Head of caudate nucleus (tissue), 42 donors: ENCODE results near the gene TAS2R40.
"Not testable (repeated sequence)": the region's sequence is repeated elsewhere in the genome, so short reads cannot be mapped to it uniquely, and the experiment has no call there.

Source experiments
- DNase-seq, 42 donors: peaks; one replicate each; pipeline versions ENCODE4 v3.0.0 to v3.0.0-alpha.2; 2020 to 2021; ENCODE audit warnings: mixed read lengths in 7 of 42
- intact Hi-C: fragments of 100-400 bp; cut with DNase I; formaldehyde crosslinking; loops from one replicate; pipeline ENCODE4 v1.15.0; 2022

TAS2R40 gene

DNA sequence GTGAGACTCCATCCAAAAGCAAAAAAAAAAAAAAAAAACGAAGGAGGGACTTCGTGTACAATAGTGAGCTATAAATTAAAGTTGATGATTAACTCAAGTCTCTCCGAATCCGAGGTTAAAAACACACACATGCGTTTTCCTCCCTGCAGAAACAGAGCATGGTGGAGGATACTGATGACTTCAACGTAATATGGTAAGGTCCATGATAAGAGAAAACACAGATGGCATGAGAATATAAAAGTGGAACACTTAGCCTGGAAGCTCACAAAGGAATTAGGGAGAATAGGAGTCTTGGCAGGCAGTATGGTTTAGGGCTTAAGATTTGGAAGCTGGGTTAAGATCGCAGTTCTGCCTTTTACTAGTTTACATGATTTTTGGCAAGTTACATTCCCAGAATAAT is 21.3 kb downstream of the TAS2R40 start:
- no peak for DNase-seq
- intact Hi-C loops, result loop anchor here (5.0 kb wide), 1 partner anchor 64 kb away; no protein-coding TSS in a partner anchor

DNA sequence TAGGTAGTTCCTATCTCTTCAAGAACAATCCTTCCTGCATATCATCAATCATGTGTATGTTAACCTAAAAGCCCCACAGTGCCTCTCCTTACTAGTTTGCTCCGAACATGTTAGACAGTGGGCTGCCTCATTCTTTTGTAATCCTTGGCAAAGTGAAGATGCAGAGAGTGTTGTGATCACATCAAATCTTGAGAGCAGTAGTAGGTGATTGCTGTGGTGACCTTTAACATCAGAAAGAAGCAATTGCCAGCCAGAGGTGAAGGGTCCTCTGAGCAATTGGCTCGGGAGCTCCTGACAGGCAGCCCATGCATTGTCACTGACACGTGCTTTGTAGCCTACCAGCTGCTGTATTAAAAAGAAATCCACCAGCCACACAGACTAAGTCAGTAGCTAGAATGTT is 21.8 kb downstream of the TAS2R40 start:
- no peak for DNase-seq
- intact Hi-C loops, result loop anchor here (5.0 kb wide), 1 partner anchor 64 kb away; no protein-coding TSS in a partner anchor

DNA sequence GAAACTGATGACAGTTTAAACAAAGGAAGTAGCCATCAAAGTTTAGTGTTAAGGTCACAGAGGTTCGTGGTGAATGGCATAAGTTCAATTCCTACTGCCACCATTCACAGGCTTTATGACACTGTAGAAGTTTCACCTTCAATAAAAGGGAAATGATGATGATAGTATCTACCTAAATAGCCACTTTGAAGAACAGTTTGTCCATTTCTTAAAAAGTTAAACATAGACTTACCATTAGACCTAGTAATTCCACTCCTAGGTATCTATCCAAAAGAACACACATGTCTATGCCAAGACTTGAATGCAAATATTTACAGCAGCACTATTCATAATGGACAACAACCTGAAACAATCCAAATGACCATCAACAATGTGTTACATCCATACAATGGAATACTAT is 22.5 kb downstream of the TAS2R40 start:
- intact Hi-C loops, result loop anchor here (5.0 kb wide), 1 partner anchor 63 kb away; no protein-coding TSS in a partner anchor
- no peak for DNase-seq

DNA sequence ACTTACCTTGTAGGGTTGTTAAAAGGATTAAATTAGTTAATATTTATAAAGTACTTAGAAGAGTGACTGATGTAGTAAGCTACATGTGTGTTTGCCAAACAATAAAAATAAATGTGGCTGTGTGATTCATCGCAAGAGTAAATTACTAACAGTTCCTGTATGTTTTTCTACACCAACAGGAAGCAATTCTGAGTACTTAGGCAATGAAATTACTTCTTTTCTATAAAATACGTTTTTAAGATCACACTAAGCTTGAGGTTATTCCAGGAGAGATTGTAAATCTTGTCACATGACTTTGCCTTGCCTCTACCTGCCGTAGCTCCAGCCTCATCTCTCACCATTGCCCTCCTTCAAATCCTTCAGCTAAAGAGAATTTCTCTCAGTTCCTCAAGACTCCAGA is 23.3 kb downstream of the TAS2R40 start:
- intact Hi-C loops, result no loop called here
- DNase-seq, result no peak

DNA sequence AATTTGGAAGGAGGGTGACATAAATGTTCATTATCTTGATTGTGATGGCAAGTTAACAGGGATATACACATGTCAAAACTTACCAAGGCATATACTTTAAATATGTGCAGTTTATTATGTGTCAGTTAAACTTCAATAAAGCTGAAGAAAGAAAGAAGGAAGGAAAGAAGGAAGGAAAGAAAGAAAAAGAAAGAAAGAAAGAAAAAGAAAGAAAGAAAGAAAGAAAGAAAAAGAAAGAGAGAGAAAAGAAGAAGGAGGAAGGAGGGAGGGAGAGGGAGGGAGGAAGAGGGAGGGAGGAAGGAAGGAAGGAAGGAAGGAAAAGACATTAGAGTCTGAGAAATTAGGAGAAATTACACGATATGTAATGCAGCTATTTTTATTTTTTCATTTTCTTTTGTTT is 25.5 kb downstream of the TAS2R40 start:
- DNase-seq, result no peak
- intact Hi-C loops, result no loop called here

DNA sequence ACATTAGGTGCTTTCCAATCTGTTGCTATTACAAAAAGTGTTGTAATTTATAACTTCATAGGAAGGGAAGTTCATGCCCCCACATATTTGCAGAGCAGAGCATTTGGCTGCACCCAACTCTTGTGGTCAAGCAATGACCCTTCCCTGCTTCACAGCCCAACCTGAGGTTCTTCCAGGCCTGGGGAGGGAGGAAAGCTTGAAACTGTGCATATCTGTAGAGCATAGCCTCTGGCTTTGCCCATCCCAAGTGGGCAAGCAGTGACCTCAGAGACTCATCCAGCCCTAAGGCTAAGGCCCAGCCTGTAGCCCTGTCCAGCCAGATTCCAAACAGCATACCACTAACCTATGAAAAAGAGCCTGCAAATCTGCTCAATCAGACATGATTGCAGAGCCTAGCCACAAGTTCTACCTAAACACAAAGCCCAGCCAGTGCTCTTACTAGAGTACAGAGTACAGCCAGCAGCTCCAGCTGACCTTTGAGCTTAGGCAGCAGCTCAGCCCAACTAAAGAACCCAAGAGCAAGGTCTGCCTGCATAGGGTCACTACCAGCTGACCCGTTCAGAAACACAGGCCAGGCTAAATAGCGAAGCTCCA is 27.0 kb downstream of the TAS2R40 start:
- intact Hi-C loops, result no loop called here
- no peak for DNase-seq

DNA sequence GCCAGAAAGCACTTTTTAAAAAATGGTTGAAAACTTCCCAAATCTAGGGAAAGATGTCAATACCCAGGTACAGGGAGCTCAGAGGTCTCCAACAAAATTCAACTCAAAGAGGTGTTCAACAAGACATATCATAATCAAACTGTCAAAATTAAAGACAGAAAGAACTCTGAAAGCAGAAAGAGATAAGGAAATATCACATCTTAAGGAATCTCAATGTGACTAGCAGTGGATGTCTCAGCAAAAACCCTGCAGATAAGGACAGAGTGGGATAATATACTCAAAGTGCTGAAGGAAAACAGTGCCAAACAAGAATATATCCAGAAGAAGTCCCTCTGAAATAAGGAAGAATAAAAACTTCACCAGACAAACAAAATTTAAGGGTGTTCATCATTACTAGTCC is 28.4 kb downstream of the TAS2R40 start:
- intact Hi-C loops, result no loop called here

DNA sequence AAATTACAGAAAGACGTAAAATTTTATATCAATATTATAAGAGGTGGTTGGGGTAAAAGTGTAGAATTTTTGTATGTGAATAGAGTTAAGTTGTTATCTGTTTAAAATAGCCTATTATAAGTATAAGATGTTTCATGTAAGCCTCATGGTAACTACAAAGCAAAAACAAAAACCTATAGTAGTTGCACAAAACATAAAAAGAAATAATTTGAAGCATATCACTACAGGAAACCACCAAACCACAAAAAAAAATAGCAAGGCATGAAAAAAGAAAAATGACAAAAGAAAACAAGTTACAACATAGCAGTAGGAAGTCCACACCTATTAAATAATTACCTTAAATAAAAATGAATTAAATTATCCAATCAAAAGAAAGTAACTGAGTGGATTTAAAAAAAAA is 29.0 kb downstream of the TAS2R40 start:
- DNase-seq, result no peak
- intact Hi-C loops, result no loop called here

More for the DNA sequence above, 28.4 kb downstream of the TAS2R40 start:
- no peak for DNase-seq

DNA sequence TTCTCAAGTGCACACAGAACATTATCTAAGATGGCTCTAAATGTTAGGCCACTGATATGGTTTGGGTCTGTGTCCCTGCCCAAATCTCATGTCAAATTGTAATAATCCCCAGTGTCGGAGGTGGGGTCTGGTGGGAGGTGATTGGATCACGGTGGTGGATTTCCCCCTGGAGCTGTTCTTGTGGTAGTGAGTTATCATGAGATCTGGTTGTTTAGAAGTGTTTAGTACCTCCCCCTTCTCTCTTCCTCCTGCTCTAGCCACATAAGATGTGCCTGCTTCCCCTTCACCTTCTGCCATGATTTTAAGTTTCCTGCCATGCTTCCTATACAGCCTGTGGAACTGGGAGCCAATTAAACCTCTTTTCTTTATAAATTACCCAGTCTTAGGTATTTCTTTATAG is 30.2 kb downstream of the TAS2R40 start:
- no peak for DNase-seq
- intact Hi-C loops, result no loop called here

DNA sequence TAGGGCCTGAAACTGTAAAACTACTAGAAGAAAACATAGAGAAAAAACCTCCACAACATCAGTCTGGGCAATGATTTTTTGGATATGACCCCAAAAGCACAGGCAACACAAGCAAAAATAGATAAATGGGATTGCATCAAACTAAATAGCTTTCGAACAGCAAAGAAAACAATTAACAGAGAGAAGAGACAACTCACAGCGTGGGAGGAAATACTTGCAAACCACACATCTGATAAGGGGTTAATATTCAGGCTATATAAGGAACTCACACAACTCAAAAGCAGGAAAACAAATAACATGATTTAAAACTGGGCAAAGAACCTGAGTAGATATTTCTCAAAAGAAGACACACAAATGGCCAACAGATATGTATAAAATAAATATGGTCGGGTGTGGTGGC is 33.7 kb downstream of the TAS2R40 start:
- no peak for DNase-seq
- intact Hi-C loops, result no loop called here

DNA sequence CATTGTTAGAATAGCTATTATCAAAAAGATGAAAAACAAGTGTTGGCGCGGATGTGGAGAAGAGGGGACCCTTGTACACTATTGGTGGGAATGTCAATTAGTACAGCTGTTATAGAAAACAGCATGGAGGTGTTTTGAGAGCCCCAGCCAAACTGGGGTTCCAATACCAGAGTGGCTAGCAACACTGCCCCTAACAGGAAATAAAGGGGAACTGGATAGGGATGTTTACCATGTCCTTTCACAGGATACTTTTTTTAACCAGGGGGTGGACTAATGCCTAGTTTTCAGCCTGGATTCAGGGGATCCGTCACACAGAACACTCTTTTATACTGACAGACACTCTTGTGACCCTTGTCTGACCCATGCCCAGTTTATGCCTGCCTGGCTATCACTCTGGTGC is 34.5 kb downstream of the TAS2R40 start:
- intact Hi-C loops, result no loop called here
- no peak for DNase-seq

DNA sequence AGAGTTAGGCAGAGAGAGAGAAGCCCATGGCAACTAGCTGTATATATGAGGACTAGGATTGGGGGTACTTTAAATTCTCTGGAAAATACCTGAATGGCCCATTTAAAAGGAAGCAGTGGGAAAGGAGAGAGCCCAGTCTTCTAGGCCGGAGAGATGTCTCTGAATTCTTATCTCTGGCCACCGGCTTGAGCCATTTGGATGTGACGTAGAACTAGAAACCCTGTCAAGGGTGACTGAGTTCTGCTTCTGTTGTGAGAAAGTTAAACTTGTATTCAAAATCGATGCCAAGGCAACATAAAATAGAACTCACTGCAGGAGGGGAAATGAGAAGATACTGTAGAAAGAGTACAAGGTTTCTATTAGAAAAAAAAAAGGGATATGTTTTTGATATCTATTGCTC is 35.1 kb downstream of the TAS2R40 start:
- DNase-seq, result no peak
- intact Hi-C loops, result no loop called here

DNA sequence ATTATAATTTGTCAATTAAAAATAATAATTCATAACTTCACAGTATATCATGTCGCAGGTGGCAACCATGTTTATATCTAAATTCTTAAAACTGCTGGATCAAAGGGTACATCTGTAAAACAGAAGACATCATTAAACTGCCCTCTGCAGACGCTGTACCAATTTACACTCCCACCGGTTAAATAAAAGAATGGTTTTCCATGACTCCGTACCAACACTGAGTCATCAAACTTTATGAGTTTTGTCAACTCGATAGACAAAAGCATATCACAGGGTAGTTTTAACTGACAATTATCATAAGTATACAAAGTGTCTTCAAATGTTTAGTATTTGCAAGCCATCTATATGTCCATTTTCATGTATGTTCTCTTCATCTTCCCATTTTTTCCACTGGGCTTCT is 35.7 kb downstream of the TAS2R40 start:
- no peak for DNase-seq
- intact Hi-C loops, result no loop called here

DNA sequence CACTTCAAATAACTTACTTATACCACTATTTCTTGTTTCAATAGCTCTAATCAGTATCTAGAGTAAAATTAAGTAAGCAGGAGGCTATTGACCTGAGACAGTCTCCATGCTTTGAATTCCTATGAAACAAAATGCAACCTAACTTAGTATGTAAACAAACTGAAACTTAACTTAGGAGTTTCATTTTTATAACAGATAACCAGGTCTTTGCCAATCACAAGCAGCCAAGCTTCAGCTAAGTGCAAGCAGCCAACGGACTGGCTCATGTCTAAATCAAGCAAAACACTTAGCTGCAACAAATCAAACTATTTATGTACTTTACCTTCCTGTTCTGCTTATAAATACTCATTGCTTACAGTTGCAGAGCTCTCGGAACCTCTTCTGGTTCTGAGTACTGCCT is 37.0 kb downstream of the TAS2R40 start:
- no peak for DNase-seq
- intact Hi-C loops, result no loop called here

DNA sequence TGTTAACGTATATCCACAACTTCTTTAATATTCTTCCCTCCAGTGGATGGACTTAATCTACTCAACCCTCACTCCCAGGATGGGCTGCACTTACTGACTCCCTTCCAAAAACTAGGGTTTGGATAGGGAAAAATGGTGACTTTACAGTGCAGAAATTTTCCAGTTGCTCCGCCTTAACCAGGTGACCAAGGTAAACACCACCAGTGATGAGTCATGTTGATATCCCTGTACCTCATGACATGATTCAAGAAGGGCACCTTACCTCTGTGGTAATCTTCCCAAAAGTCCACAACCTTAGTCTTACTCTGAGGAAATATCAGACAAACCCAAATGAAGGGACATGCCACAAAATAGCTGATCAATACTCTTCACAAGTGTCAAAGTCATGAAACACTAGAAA is 37.9 kb downstream of the TAS2R40 start:
- no peak for DNase-seq
- intact Hi-C loops, result no loop called here

DNA sequence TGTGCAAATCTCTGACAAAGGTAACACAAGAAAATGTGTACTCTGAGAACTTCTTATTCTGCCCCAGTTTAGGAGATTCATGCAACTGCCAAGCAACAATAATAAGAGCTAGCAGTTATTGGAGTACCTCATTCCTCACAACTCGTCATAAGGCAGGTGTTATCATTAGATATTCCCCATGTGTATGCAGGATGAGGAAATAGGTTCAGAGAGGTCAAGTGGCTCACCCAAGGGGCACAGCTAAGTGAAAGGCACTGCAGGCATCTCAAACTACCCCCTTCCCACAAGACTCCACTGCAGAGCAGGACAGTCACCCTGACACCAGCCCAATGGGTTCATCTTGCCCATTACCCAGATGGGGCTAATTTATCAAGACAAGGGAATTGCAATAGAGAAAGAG is 40.1 kb downstream of the TAS2R40 start:
- intact Hi-C loops, result no loop called here
- DNase-seq, result no peak

DNA sequence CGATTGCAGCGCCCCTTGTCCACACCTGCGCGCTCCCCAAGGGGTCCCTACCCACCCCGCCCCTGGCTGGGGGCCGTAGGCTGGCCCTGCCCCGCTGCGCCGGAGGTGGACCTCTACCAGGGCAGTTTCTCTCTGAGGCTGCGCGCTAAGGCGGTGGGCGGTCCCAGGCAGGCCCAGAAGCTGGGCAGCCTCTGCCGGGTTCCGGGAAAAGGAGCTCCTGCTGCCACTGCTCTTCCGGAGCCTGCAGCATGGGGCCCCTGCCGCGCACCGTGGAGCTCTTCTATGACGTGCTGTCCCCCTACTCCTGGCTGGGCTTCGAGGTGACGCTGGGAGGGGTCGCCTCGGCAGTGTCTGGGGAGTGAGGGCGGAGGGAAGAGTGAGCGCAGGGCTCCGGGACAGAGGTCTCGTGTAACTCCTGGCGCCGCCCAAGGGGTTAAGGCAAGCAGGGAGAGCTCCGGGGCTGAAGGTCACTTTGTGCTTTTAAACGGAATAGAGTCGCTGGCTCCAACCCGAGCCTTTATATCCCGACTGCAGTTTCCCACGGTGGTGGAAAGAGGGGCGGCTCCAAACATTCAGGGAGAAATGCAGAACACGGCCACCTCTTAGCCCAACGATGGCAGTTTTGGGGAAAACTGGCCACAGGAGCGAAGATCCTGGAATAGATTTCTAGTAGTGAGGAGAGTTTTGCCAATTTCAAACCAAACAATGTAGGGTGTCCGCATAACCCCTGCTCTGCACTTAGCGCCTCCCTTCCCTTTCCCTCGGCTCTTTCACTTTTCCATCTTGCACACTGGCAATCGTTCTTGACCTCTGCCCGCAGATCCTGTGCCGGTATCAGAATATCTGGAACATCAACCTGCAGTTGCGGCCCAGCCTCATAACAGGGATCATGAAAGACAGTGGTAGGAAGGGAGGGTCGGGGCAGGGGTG is 41.7 kb downstream of the TAS2R40 start, which contains the start of gene GSTK1:
GSTK1 (plus strand) TSS at position 176 of the 930 bp plus-strand sequence; CDS start at position 249, 73 bp downstream.
- intact Hi-C loops, result no loop called here
- DNase-seq, result peak; percentile 65 to 96 (median 90)

DNA sequence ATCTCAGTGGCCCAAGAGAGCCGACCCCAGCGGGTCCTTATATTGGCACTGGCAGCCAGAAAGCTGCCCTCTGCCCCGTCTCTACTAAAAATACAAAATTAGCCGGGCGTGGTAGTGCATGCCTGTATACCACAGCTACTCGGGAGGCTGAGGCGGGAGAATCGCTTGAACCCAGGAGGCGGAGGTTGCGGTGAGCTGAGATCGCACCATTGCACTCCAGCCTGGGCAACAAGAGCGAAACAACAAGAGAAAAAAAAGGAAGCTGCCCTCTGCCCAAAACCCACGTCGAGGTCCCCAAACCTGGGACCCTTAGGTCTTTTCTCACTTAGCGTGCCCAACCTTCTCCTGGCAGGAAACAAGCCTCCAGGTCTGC is 42.3 kb downstream of the TAS2R40 start:
- DNase-seq, intact Hi-C loops: not testable (repeated sequence)

DNA sequence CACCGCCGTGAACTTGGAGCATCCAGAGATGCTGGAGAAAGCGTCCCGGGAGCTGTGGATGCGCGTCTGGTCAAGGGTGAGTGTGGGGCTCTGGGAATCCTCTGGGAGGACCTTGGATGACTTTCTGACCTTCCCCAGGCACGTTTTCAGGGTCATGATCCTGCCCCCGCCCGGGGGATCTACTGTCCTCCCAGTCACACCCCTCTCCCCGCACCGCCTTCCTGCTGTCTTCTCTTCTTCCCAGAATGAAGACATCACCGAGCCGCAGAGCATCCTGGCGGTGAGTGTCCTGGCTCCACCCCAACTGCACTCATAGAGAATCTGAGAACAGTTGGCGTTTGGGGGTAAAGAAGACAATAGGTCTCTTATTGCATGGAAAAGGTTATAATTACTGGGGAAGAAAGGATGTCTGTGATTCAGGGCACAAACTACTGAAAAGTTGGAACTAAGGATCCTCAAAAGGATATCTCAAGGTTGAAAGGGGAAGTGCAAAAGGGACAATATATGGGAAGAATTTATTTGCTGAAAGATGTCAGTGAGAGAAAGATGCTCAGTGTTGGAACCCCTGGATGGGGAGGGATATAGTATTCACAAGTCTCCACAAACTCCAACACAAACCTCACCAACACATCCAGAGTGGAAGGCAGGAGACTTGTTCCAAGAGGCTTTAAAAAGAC is 43.3 kb downstream of the TAS2R40 start:
- peak in 1 of 42 donors; percentile 22 for DNase-seq

DNA sequence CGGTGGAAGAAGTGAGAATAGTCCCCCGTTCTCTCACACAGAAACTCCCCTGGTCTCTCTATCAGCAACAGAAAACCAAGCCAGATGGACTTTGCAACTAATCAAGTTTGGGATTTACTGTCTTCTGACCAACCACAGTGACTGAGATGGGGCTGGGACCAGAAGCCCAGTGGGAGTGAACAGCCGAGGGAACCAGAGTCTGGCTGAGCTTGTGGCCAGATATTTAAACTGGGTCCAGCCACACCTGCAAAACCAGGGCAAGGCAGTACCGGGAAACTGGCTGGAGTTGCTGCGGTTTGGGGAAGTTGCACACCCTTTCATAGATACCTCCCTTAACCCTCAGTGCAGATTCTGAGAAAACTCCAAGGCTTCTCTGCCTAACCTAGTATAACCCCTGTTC is 47.4 kb downstream of the TAS2R40 start:
- intact Hi-C loops, result no loop called here
- DNase-seq, result peak in 1 of 42 donors; percentile 35

More for the DNA sequence above, 43.3 kb downstream of the TAS2R40 start:
- intact Hi-C loops, result no loop called here
